GM10266 (cell line): Measurements from ENCODE around the gene PLXNA4.

ENCODE experiments used
- DNase-seq: peaks from one replicate; pipeline ENCODE4 v3.0.0; 2012; ENCODE audit errors: extremely low spot score
- TF ChIP-seq, protein P1 (sequence below): IDR thresholded peaks from 2 replicates; pipeline ENCODE4 v1.5.1; 2012; ENCODE audit warnings: mild to moderate bottlenecking, low read depth; ENCODE audit not compliant: control insufficient read depth, insufficient read depth; ENCODE audit errors: missing control alignments

The PLXNA4 gene

DNA sequence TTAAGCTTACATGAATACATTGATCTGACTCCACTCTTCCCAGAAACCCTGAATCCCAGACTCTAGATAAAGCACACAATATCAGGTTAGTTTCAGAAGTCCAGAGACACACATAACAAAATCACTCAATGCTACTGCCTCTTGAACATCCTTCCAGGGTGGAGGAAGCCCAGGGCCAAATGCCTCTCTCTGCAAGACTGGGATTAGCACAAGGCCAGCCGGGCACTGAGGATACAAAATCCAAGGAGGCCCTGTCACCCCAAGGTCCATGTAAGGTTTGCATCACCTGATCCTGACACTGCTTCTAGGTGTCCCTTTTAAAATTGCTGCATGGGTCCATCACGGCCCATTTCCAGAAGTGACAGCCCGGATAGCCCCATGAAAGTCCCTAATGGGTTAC is 2.6 kb upstream of the PLXNA4 start:
- TF ChIP-seq, protein P1, sequence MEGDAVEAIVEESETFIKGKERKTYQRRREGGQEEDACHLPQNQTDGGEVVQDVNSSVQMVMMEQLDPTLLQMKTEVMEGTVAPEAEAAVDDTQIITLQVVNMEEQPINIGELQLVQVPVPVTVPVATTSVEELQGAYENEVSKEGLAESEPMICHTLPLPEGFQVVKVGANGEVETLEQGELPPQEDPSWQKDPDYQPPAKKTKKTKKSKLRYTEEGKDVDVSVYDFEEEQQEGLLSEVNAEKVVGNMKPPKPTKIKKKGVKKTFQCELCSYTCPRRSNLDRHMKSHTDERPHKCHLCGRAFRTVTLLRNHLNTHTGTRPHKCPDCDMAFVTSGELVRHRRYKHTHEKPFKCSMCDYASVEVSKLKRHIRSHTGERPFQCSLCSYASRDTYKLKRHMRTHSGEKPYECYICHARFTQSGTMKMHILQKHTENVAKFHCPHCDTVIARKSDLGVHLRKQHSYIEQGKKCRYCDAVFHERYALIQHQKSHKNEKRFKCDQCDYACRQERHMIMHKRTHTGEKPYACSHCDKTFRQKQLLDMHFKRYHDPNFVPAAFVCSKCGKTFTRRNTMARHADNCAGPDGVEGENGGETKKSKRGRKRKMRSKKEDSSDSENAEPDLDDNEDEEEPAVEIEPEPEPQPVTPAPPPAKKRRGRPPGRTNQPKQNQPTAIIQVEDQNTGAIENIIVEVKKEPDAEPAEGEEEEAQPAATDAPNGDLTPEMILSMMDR, result no peak
- DNase-seq, result no peak

DNA sequence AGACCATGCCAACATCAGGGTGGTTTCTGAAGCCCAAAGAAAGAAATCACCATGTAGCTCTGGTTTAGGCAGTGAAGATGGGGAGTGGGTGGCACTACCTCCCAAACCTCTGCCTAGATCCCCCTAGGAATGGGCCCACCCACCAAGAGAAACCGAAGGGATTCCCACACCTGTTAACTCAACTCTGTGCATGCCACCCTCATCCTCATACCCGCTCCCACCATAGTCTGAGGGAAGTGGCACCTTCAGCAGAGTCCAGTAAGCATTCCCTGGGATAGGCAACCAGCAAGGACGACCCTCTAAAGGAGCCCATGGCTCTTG is 1.7 kb upstream of the PLXNA4 start:
- DNase-seq, result no peak
- TF ChIP-seq, protein P1, result no peak

DNA sequence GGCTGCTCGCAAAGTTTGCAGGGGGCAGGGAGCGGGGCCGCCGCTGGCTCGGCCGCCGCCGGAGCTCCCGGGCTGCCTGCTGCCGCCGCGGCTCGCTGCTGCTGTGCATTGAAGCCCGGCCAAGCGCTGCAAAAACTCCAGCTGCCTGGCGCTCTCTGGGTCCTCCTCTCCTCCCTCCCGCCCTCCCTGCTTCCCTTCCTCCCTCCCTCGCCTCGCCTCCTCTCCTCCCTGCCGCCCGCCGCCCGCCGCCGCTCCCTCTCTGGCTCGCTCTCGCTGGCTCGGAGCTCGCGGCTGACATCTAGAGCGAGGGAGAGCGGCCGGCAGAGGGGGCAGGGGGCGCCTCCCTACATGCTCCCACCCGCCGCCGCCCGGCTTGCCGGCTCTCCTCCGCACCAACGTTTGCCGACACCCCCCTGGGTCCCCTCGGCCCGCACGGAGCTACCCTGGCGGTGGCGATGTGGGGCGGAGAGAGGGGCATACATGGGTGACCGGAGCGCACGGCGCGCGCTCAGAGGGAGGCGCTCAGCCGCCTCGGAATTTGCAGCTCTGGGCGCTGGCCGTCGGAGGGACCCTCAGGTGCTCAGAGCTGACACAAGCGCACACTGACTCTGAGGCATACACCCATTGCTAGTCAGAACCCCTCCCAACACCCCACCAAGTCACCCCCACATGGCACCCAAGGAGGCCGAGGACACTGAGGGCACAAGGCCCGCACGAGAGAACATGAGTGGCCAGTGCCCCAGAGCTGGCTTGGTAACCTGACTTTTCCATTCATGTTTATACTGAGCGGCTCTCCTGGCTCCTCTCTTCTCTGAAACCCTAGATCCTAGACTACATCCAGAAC is 1.2 kb upstream of the PLXNA4 start:
- TF ChIP-seq, protein P1, result no peak
- DNase-seq, result no peak

DNA sequence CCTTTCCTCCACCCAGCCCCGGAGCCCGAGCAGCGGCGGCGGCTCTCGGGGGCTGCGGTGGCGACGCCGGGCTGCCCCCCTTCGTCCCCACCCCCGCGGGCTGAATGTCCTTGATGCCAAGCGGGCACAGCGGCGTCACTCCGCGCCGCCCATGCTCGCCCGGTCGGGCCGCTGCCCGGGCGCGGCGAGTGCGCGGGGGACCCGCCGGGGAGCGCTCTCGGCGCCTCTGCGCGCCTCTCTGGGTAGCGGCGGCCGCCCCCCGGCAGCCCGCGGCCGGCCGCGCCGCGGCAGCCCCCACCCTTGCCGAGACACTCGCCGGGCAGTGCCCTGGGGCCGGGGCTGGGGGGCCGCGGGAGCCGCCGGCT is 433 bp upstream of the PLXNA4 start:
- no peak for DNase-seq
- TF ChIP-seq, protein P1, result no peak

DNA sequence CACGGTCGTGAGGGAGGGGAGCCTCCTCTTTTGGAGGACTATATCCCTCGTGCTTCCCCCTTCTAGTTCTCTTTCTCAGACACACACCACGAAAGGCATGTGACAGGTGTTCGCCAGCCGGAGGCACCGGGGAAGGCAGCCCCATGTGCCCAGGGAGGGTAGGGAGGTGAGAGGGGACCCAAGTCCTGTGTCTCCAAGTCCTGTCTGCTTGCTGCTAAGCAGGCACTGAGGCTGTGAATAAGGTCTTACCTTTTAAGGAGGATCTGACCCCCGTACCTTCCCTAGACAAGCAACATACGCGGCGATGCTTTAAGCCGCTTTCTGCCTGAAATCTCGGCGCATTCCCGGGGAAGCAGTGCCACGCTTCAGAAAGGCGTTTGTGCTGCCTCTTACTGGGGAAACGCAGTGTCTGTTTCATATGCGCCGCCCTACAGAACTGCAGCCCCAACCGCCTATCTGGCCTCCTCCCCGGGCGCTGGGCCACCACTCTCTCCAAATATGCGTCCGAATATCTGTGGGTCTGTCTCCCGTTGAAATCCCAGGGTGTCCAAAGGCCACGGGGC is 770 bp downstream of the PLXNA4 start:
- no peak for DNase-seq
- TF ChIP-seq, protein P1, result no peak

DNA sequence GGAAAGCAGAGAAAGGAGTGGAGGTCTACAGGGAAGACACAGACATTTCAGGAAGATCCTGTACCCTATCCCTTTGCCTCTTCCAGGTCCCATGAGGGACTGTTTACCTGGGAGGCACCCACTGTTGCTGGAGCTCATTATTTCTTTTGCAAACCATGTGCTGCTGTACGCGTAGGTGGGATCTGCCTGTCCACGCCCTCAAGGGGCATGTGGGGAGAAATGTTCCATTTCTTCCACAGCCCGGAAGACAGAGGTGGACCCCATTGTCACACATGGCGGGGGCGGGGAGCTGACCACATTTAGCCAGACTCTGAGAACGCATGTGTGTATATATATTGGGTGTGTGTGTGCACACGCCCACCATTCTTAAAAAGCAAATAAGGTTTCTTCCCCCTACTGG is 2.0 kb downstream of the PLXNA4 start:
- TF ChIP-seq, protein P1, result no peak
- DNase-seq, result no peak

DNA sequence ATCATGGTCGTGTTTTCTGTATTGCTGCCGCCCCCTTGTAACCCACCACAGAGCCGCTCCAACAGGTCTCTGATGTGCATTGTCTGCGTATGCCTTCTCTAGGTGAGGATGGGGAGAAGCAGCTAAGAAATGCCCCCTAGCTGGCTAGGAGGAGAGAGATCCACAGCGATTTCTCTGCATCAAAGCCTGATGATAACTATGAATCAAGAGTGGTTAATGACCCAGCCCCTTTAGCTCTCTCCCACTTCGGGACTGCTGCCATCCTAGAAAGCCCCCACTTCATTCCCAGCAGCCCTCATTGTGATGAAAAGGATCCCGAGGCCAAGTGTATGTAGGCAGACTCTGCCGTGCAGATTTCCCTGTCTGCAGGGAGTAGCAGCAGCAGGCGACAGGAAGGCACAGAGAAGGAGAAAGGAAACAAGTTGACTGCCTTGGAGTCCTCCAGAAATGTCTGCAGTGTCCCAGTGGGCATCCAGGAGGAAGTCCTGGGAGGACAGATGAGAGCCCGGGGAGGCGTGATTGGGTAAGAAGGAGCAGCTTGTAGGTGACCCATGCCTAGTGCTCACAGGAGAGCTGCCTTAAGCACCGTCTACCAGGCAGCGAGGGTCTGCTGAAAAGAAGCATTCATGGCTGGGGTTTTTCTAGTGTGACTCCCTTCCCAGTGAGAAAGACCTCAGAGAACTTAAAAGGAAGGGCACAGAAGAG is 2.9 kb downstream of the PLXNA4 start:
- TF ChIP-seq, protein P1, result no peak

More for the DNA sequence above, 2.9 kb downstream of the PLXNA4 start:
- no peak for DNase-seq
